ENCODE measurements around the gene ANGPTL5.

- TF ChIP-seq CTCF (conservative IDR thresholded peaks at IDR 0.05) (no peak), EZH2 (IDR thresholded peaks at IDR 0.05; ENCODE audit: low read depth) (no peak)
These were observed 904 bp upstream of the ANGPTL5 start for GRCh38 chr11:101917226-101917625.
